Upper lobe of right lung (tissue), 1 donor: ENCODE results near the gene CREB3L1. TPM values are rescaled to one million over a fixed set of nuclear protein-coding genes. Genes with fewer than 3 reads are reported as not detected.
A peak's percentile ranks its signal among the peaks of the same experiment; 100 is the strongest.

Experiments used
- ATAC-seq: fragments of 200-7000 bp; cut with Tn5 transposase; one replicate; pipeline ENCODE4 v1.9.1; 2020; ENCODE audit warnings: mild to moderate bottlenecking, moderate library complexity
- DNase-seq: peaks from one replicate; pipeline ENCODE4 v3.0.0-alpha.2; 2020
- H3K27ac ChIP-seq: fragments of 200-600 bp; one replicate; pipeline ENCODE4 v1.8.0; 2022
- H3K27me3 ChIP-seq: fragments of 200-600 bp; one replicate; pipeline ENCODE4 v1.8.0; 2022; ENCODE audit warnings: mild to moderate bottlenecking
- H3K36me3 ChIP-seq: fragments of 200-600 bp; one replicate; pipeline ENCODE4 v1.8.0; 2022
- H3K4me1 ChIP-seq: fragments of 200-600 bp; one replicate; pipeline ENCODE4 v1.8.0; 2022
- H3K4me3 ChIP-seq: fragments of 200-600 bp; one replicate; pipeline ENCODE4 v1.8.0; 2022; ENCODE audit warnings: mild to moderate bottlenecking
- H3K9me3 ChIP-seq: fragments of 200-600 bp; one replicate; pipeline ENCODE4 v1.8.0; 2022
- intact Hi-C: fragments of 100-400 bp; cut with DNase I; formaldehyde crosslinking; loops from one replicate; pipeline ENCODE4 v1.11.0; 2022
- total RNA-seq: library from RNA; stranded (reverse); fragmentation: NEBNext Ultra II Directional; extraction: Animal tissue kit (Norgen Biotek cat#: 25700); gene quantifications from one replicate; pipeline ENCODE4 v1.2.1, GENCODE V29; 2021
- TF ChIP-seq, protein P1 (sequence below): fragments of 200-600 bp; IDR thresholded peaks from one replicate; pipeline ENCODE4 v1.8.0; 2022; ENCODE audit warnings: antibody characterized with exemption
- donor health status: DM: no; HTN: yes; CAD: no; lungs with severe emphysema.

CREB3L1 gene
- total RNA-seq, 1 donor from 2014 or later: 47.4 TPM

- H3K27ac ChIP-seq: no peak overlapping the region
- ATAC-seq: no peak
- no peak for DNase-seq
- no peaks in the 10 kb centered on the region for H3K36me3 ChIP-seq
- intact Hi-C loops: no loop called here
- no peak overlapping the region for H3K4me3 ChIP-seq
- no peaks in the 10 kb centered on the region for H3K9me3 ChIP-seq
- no peaks in the 10 kb centered on the region for H3K27me3 ChIP-seq
- TF ChIP-seq, protein P1, sequence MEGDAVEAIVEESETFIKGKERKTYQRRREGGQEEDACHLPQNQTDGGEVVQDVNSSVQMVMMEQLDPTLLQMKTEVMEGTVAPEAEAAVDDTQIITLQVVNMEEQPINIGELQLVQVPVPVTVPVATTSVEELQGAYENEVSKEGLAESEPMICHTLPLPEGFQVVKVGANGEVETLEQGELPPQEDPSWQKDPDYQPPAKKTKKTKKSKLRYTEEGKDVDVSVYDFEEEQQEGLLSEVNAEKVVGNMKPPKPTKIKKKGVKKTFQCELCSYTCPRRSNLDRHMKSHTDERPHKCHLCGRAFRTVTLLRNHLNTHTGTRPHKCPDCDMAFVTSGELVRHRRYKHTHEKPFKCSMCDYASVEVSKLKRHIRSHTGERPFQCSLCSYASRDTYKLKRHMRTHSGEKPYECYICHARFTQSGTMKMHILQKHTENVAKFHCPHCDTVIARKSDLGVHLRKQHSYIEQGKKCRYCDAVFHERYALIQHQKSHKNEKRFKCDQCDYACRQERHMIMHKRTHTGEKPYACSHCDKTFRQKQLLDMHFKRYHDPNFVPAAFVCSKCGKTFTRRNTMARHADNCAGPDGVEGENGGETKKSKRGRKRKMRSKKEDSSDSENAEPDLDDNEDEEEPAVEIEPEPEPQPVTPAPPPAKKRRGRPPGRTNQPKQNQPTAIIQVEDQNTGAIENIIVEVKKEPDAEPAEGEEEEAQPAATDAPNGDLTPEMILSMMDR: no peak
- H3K4me1 ChIP-seq: no peaks in the 10 kb centered on the region
Measured at GRCh38 chr11:46265764-46266163, 11.7 kb upstream of the CREB3L1 start.

DNA sequence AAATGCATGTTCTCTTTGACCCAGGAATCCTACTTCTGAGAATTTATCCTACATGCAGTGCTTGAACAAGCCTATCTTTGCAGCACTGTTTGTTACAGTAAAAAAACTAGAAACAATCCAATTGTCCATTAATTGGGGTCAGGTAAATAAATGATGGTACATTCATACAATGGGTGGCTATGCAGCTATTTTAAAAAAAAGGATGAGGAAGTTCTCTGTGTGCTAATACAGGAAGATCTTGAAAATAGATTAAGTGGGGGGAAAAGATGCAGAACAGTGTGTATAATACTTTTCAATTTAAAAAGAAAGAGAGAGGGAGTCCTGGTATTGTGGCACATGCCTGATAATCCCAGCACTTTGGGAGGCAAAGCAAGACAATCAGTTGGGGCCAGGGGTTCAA is 9.5 kb upstream of the CREB3L1 start:
- TF ChIP-seq, protein P1: no peak
- H3K36me3 ChIP-seq: no peaks in the 10 kb centered on the region
- ATAC-seq (no peak), DNase-seq (no peak)
- H3K4me3 ChIP-seq: no peak overlapping the region
- H3K27ac ChIP-seq: no peak overlapping the region
- no peaks in the 10 kb centered on the region for H3K27me3 ChIP-seq
- H3K9me3 ChIP-seq: no peaks in the 10 kb centered on the region
- intact Hi-C loops: no loop called here
- H3K4me1 ChIP-seq: peaks cover 7% of the 10 kb centered on the region

DNA sequence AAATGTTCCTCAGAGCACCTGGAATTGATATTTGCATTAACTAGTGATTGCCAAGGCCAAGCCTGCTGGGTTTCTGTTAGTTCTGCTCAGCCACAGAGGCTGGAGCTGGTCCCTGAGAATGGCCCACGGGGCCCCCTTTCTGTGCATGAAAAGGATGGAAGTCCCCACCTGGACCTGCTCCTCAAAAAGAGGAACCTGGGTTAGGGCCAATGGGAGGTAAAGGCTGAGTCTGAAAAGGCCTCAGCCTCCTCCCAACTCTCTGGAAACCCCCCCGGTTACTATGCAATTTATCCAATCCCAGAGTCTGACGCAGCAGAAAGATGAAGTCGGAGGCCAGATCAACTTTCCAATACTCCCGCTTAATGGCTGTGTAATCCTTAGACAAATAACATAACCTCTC is 6.8 kb upstream of the CREB3L1 start:
- Histone ChIP-seq H3K4me3 (no peak overlapping the region), H3K36me3 (no peaks in the 10 kb centered on the region), H3K4me1 (peaks cover 19% of the 10 kb centered on the region), H3K27ac (no peak overlapping the region), H3K9me3 (no peaks in the 10 kb centered on the region), H3K27me3 (no peaks in the 10 kb centered on the region)
- intact Hi-C loops: no loop called here
- no peak for ATAC-seq
- DNase-seq: no peak
- TF ChIP-seq, protein P1: no peak

- ATAC-seq (no peak), DNase-seq (no peak)
- H3K27me3 ChIP-seq: peaks cover 2% of the 10 kb centered on the region
- no peaks in the 10 kb centered on the region for H3K36me3 ChIP-seq
- TF ChIP-seq, protein P1: no peak
- intact Hi-C loops: no loop called here
- no peaks in the 10 kb centered on the region for H3K9me3 ChIP-seq
- no peak overlapping the region for H3K4me3 ChIP-seq
- H3K27ac ChIP-seq: no peak overlapping the region
- H3K4me1 ChIP-seq: peaks cover 24% of the 10 kb centered on the region
Measured at GRCh38 chr11:46271407-46271806, 6.1 kb upstream of the CREB3L1 start.

DNA sequence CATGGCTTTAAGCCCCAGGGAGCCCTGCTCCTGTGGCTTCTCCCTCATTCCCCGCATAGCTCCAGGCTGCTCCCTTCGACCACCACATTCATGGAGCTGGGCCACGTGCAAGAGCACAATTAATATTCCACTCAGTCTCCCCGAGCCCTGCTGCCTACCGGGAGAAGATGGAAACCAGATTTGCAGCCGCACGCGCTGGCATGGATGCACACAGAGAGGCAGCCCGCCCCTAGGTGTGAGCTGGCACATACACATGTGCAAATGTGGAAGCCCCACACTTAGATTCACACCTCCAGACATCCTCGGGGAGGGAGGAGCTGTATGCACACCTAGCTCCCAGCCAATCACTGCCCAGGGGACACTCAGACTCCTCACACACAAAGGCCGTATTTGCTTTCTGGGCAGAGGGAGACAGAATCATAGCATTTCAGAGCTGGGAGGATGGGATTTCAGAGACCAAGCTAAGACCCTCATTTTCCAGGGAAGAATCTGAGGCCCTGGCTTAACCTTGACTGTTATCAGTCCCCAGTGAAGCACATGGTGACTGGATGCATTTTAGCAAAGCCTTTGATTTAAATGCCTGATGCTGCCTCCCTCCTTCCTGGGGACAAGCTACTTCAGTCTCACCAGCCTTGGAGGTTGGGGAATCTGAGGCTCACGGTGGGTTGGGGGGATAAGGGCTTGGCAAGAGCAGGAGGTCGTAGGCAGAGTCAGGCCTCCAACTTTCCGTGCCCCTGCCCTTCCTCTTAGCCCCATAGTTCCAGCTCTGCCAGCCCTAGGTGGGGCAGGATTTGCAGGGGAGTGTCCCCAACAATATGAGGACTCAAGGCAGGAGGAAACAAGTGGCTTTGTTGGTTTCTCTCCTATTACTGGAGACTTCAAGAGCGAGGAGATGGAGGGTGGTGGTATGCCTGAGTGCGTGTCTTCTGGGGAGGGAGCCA is 5.3 kb upstream of the CREB3L1 start:
- no peak for DNase-seq

More for the DNA sequence above, 5.3 kb upstream of the CREB3L1 start:
- intact Hi-C loops: no loop called here
- peaks cover 27% of the 10 kb centered on the region for H3K4me1 ChIP-seq
- H3K36me3 ChIP-seq: no peaks in the 10 kb centered on the region
- peak overlapping the region; percentile 82 for H3K27ac ChIP-seq
- no peak overlapping the region for H3K4me3 ChIP-seq
- H3K9me3 ChIP-seq: no peaks in the 10 kb centered on the region
- H3K27me3 ChIP-seq: peaks cover 10% of the 10 kb centered on the region
- no peak for ATAC-seq
- TF ChIP-seq, protein P1: no peak
